Activated CD4-positive, alpha-beta T cell treated with anti-CD3 and anti-CD28 coated beads for 4 hours (primary cell): ENCODE measurements around the gene LRRC26.

Experiments
- DNase-seq, 2 donors: peaks; one replicate each; pipeline ENCODE4 v3.0.0-alpha.2; 2020

The LRRC26 gene

GRCh38 chr9:137166380-137167229 is 3.2 kb downstream of the LRRC26 start:
- no peak for DNase-seq

- no peak for DNase-seq
These were observed 4.5 kb downstream of the LRRC26 start for GRCh38 chr9:137165250-137165836.

GRCh38 chr9:137164370-137165249 is 5.2 kb downstream of the LRRC26 start:
- DNase-seq, result no peak

- DNase-seq, result no peak
These were observed 6.0 kb downstream of the LRRC26 start for GRCh38 chr9:137163805-137164204.

- DNase-seq, result no peak
These were observed 6.5 kb downstream of the LRRC26 start for GRCh38 chr9:137163365-137163715.

- DNase-seq, result no peak
These were observed 7.1 kb downstream of the LRRC26 start for GRCh38 chr9:137162505-137163364.

GRCh38 chr9:137161558-137162486 is 8.0 kb downstream of the LRRC26 start:
- DNase-seq, result no peak

- DNase-seq, result no peak
These were observed 8.9 kb downstream of the LRRC26 start for GRCh38 chr9:137160716-137161557.

GRCh38 chr9:137160054-137160425 is 9.8 kb downstream of the LRRC26 start:
- DNase-seq, result no peak

GRCh38 chr9:137159105-137160053 is 10.5 kb downstream of the LRRC26 start:
- DNase-seq, result no peak

GRCh38 chr9:137158625-137159024 is 11.2 kb downstream of the LRRC26 start:
- no peak for DNase-seq

- DNase-seq, result no peak
These were observed 12.0 kb downstream of the LRRC26 start for GRCh38 chr9:137157618-137158415.

GRCh38 chr9:137156567-137157375 is 13.1 kb downstream of the LRRC26 start:
- peak; percentile 62 to 79 for DNase-seq

- DNase-seq, result no peak
These were observed 16.9 kb downstream of the LRRC26 start for GRCh38 chr9:137152844-137153405.

- no peak for DNase-seq
These were observed 19.0 kb downstream of the LRRC26 start for GRCh38 chr9:137150617-137151457.

GRCh38 chr9:137149942-137150616 is 19.8 kb downstream of the LRRC26 start:
- no peak for DNase-seq
